HFFc6 (cell line): ENCODE measurements around the gene DCTN2. TPM values are rescaled to one million over a fixed set of nuclear protein-coding genes. Genes with fewer than 3 reads are reported as not detected.
"Not testable (repeated sequence)": the region's sequence is repeated elsewhere in the genome, so short reads cannot be mapped to it uniquely, and the experiment has no call there.

Experiments
- DNase-seq: peaks from one replicate; pipeline ENCODE4 v3.0.0-alpha.2; 2018
- H3K27ac Mint-ChIP-seq: 2 replicates; pipeline ENCODE4 v1.8.0; 2020; ENCODE audit warnings: mild to moderate bottlenecking, mixed read lengths
- H3K27me3 Mint-ChIP-seq: 2 replicates; pipeline ENCODE4 v1.8.0; 2021; ENCODE audit warnings: mild to moderate bottlenecking, moderate library complexity, mixed read lengths; ENCODE audit not compliant: insufficient read depth
- H3K36me3 Mint-ChIP-seq: 2 replicates; pipeline ENCODE4 v1.8.0; 2021; ENCODE audit warnings: low read depth, mixed read lengths
- H3K4me1 Mint-ChIP-seq: 2 replicates; pipeline ENCODE4 v1.8.0; 2020; ENCODE audit warnings: low read depth, mixed read lengths
- H3K4me3 Mint-ChIP-seq: 2 replicates; pipeline ENCODE4 v1.8.0; 2020; ENCODE audit warnings: mild to moderate bottlenecking, moderate library complexity, mixed read lengths
- H3K9me3 Mint-ChIP-seq: 2 replicates; pipeline ENCODE4 v1.8.0; 2020; ENCODE audit warnings: mild to moderate bottlenecking, mixed read lengths
- total RNA-seq, 6 experiments: library from RNA; stranded (reverse); fragmentation: NEBNext Ultra II Directional; extraction: Animal tissue kit (Norgen Biotek cat#: 25700); gene quantifications; 2 replicates in 1 of 6; 3 replicates in 5 of 6; pipeline ENCODE4 v1.2.3, GENCODE V29; 2021
- TF ChIP-seq, protein P1 (sequence below): fragments of 200-600 bp; sonication (generic); IDR thresholded peaks from 2 replicates; pipeline ENCODE4 v1.5.0; 2021; ENCODE audit warnings: antibody characterized with exemption, mild to moderate bottlenecking

Gene DCTN2
- total RNA-seq, 6 experiments from 2014 or later = 110 to 123 (median 116) TPM

GRCh38 chr12:57511588-57512325 lies 35.2 kb downstream of the DCTN2 start:
- Mint-ChIP-seq H3K27me3 (peaks cover 11% of the 10 kb centered on the region; the same call in 1 of the 2 replicates), H3K27ac (peak overlapping the region; percentile 25; the same call in 1 of the 2 replicates), H3K4me3 (no peak overlapping the region), H3K9me3 (no peaks in the 10 kb centered on the region), H3K36me3 (peaks cover 50% of the 10 kb centered on the region), H3K4me1 (peaks cover 8% of the 10 kb centered on the region)
- no peak for DNase-seq
- TF ChIP-seq, protein P1, sequence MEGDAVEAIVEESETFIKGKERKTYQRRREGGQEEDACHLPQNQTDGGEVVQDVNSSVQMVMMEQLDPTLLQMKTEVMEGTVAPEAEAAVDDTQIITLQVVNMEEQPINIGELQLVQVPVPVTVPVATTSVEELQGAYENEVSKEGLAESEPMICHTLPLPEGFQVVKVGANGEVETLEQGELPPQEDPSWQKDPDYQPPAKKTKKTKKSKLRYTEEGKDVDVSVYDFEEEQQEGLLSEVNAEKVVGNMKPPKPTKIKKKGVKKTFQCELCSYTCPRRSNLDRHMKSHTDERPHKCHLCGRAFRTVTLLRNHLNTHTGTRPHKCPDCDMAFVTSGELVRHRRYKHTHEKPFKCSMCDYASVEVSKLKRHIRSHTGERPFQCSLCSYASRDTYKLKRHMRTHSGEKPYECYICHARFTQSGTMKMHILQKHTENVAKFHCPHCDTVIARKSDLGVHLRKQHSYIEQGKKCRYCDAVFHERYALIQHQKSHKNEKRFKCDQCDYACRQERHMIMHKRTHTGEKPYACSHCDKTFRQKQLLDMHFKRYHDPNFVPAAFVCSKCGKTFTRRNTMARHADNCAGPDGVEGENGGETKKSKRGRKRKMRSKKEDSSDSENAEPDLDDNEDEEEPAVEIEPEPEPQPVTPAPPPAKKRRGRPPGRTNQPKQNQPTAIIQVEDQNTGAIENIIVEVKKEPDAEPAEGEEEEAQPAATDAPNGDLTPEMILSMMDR = no peak

- TF ChIP-seq, protein P1 = no peak
These were observed 35.8 kb downstream of the DCTN2 start for GRCh38 chr12:57511161-57511560.

GRCh38 chr12:57507796-57508195 lies 39.2 kb downstream of the DCTN2 start:
- not testable (repeated sequence) for H3K4me3 Mint-ChIP-seq, H3K27me3 Mint-ChIP-seq, H3K27ac Mint-ChIP-seq, H3K4me1 Mint-ChIP-seq, DNase-seq, H3K9me3 Mint-ChIP-seq
- H3K36me3 Mint-ChIP-seq = peaks cover 30% of the 10 kb centered on the region

More at GRCh38 chr12:57511161-57511560, 35.8 kb downstream of the DCTN2 start:
- no peaks in the 10 kb centered on the region for H3K9me3 Mint-ChIP-seq
- H3K27me3 Mint-ChIP-seq = peaks cover 11% of the 10 kb centered on the region; the same call in 1 of the 2 replicates
- H3K27ac Mint-ChIP-seq = no peak overlapping the region
- H3K36me3 Mint-ChIP-seq = peaks cover 45% of the 10 kb centered on the region
- no peak for DNase-seq
- H3K4me1 Mint-ChIP-seq = peaks cover 2% of the 10 kb centered on the region; the same call in 1 of the 2 replicates
- no peak overlapping the region for H3K4me3 Mint-ChIP-seq

- H3K4me1 Mint-ChIP-seq, H3K27ac Mint-ChIP-seq, DNase-seq, H3K27me3 Mint-ChIP-seq, H3K9me3 Mint-ChIP-seq, H3K4me3 Mint-ChIP-seq: not testable (repeated sequence)
- peaks cover 25% of the 10 kb centered on the region for H3K36me3 Mint-ChIP-seq
These were observed 40.5 kb downstream of the DCTN2 start for GRCh38 chr12:57506541-57506940.

- H3K4me1 Mint-ChIP-seq, H3K4me3 Mint-ChIP-seq, H3K9me3 Mint-ChIP-seq, DNase-seq, H3K27ac Mint-ChIP-seq, H3K27me3 Mint-ChIP-seq: not testable (repeated sequence)
- H3K36me3 Mint-ChIP-seq = peaks cover 46% of the 10 kb centered on the region
These were observed 44.6 kb downstream of the DCTN2 start for GRCh38 chr12:57502311-57502969.

DNA sequence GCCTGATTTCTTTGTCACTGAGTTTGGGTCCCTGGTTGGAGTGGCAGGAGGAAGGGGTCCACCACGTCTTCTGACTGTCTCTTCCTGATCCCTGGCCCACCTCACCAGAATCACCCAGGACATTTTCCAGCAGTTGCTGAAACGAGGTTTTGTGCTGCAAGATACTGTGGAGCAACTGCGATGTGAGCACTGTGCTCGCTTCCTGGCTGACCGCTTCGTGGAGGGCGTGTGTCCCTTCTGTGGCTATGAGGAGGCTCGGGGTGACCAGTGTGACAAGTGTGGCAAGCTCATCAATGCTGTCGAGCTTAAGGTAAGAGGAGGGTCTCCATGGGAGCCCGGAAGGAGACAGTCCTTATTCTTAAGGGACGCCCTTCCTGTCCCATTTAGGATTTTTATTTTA lies 46.8 kb downstream of the DCTN2 start:
- TF ChIP-seq, protein P1 = no peak
- no peaks in the 10 kb centered on the region for H3K9me3 Mint-ChIP-seq
- H3K36me3 Mint-ChIP-seq = peaks cover 53% of the 10 kb centered on the region
- H3K27me3 Mint-ChIP-seq = peaks cover 2% of the 10 kb centered on the region
- DNase-seq = no peak
- H3K4me1 Mint-ChIP-seq = no peaks in the 10 kb centered on the region
- H3K4me3 Mint-ChIP-seq = no peak overlapping the region
- H3K27ac Mint-ChIP-seq = no peak overlapping the region

GRCh38 chr12:57498571-57498970 lies 48.4 kb downstream of the DCTN2 start:
- DNase-seq = no peak
- Mint-ChIP-seq H3K27me3 (peaks cover 2% of the 10 kb centered on the region), H3K27ac (no peak overlapping the region), H3K4me3 (no peak overlapping the region), H3K9me3 (no peaks in the 10 kb centered on the region), H3K36me3 (peaks cover 44% of the 10 kb centered on the region), H3K4me1 (no peaks in the 10 kb centered on the region)
- TF ChIP-seq, protein P1 = no peak
